ENCODE results near the gene JAZF1. TPM values are rescaled to one million over a fixed set of nuclear protein-coding genes. Genes with fewer than 3 reads are reported as not detected.

The JAZF1 gene
- polyA plus RNA-seq, 1 experiment, result 11.6 TPM

DNA sequence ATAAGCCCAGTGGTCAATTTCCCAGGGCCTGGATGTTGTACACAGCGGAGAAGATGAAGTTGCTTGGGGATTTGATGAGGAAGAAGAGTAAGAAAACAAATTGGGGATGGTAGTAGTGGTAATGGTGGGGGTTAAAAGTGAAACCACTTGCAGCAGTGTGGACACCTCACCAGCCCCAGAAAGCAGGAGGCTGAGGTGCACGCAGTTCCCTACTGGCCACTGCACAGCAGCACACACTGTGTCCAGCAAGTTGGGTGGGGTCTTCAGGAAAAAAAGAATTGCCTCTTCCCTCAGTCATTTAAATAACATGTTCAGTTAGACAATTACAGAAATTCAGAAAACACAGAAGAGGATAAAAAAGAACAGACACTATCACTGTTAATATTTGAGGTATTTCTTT is 344.1 kb downstream of the JAZF1 start:
- Histone ChIP-seq H3K36me3 (ENCODE audit: control insufficient read depth, insufficient read depth, low read length) (peaks cover 16% of the 10 kb centered on the region), H3K4me3 (ENCODE audit: low read depth, low read length) (no peak overlapping the region), H3K27me3 (ENCODE audit: control insufficient read depth, insufficient read depth, low read length) (no peaks in the 10 kb centered on the region)
- TF ChIP-seq, protein P1, sequence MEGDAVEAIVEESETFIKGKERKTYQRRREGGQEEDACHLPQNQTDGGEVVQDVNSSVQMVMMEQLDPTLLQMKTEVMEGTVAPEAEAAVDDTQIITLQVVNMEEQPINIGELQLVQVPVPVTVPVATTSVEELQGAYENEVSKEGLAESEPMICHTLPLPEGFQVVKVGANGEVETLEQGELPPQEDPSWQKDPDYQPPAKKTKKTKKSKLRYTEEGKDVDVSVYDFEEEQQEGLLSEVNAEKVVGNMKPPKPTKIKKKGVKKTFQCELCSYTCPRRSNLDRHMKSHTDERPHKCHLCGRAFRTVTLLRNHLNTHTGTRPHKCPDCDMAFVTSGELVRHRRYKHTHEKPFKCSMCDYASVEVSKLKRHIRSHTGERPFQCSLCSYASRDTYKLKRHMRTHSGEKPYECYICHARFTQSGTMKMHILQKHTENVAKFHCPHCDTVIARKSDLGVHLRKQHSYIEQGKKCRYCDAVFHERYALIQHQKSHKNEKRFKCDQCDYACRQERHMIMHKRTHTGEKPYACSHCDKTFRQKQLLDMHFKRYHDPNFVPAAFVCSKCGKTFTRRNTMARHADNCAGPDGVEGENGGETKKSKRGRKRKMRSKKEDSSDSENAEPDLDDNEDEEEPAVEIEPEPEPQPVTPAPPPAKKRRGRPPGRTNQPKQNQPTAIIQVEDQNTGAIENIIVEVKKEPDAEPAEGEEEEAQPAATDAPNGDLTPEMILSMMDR (IDR thresholded peaks at IDR 0.05; ENCODE audit: insufficient read depth, low read depth, low read length), result no peak
- ChIA-PET CTCF (interaction anchor here (0.6 to 1.0 kb wide), 2 partner anchors 81 to 276 kb away, joined by 3 read pairs; no protein-coding TSS in a partner anchor), POLR2A (no interaction called here)
- no peak for DNase-seq (ENCODE audit: low read depth)

DNA sequence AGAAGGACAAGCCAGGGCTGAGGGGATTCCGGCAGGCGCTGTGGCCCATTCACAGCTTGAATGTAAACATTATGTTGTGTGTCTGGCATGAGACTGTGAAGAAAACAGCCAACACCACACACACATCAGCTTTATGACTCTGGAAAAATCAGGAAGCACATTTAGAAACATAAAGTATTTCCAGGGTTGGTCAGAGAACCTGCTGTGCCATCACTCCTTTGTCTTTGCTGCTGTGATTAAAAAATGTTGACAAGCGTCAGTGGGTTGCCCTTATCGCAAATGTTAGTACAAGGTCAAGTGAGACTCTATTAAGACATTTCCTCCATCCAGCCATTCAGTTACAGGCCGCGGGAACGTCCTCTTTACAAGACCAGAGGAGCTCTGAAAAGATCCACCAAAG is 345.2 kb downstream of the JAZF1 start:
- Histone ChIP-seq H3K27me3 (ENCODE audit: control insufficient read depth, insufficient read depth, low read length) (no peaks in the 10 kb centered on the region), H3K36me3 (ENCODE audit: control insufficient read depth, insufficient read depth, low read length) (peaks cover 13% of the 10 kb centered on the region), H3K4me3 (ENCODE audit: low read depth, low read length) (no peak overlapping the region)
- DNase-seq (ENCODE audit: low read depth), result no peak
- CTCF ChIA-PET, result interaction anchor here (0.6 to 1.0 kb wide), 2 partner anchors 15 to 82 kb away, joined by 3 to 4 read pairs; no protein-coding TSS in a partner anchor
- POLR2A ChIA-PET, result interaction anchor here (0.6 kb wide), 1 partner anchor 10 kb away, joined by 11 read pairs; no protein-coding TSS in a partner anchor
- TF ChIP-seq, protein P1 (IDR thresholded peaks at IDR 0.05; ENCODE audit: insufficient read depth, low read depth, low read length), result no peak

DNA sequence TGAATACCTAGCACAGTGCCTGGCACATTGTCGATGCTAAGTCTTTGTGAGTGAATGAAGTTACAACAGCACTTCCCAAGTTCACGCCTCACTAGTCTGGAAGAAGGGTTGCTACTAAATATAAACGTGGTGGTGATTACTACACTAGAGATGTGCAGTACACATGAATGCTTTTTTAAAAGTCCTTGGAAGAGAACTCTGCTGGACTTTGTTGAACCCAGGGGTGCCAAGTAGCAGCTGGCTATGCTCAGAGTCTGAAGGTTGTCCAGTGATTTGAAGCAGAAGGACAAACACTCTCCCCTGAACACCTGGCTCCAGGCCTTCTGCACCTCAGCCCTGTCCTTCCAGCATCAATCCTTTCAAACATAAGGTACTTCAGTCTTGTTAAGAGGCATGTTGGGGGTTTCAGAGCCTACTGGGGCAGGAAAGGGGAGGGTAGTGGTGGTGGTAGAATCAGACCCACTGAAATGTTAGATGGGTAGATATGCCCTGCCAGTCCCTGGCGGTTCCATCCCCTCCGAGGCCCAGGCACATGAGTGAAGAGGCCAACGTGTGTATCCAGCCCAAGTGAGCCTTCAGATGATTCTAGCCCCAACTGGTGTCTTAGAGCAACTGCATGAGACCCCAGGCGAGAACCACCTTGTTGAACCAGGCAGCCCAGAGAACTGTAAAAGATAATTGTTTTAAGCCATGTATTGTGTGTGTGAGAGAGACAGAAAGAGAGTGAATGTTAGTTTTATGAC is 346.2 kb downstream of the JAZF1 start:
- Histone ChIP-seq H3K36me3 (ENCODE audit: control insufficient read depth, insufficient read depth, low read length) (peaks cover 11% of the 10 kb centered on the region), H3K27me3 (ENCODE audit: control insufficient read depth, insufficient read depth, low read length) (no peaks in the 10 kb centered on the region), H3K4me3 (ENCODE audit: low read depth, low read length) (no peak overlapping the region)
- CTCF ChIA-PET, result no interaction called here
- POLR2A ChIA-PET, result no interaction called here
- TF ChIP-seq, protein P1 (IDR thresholded peaks at IDR 0.05; ENCODE audit: insufficient read depth, low read depth, low read length), result no peak
- DNase-seq (ENCODE audit: low read depth), result no peak

DNA sequence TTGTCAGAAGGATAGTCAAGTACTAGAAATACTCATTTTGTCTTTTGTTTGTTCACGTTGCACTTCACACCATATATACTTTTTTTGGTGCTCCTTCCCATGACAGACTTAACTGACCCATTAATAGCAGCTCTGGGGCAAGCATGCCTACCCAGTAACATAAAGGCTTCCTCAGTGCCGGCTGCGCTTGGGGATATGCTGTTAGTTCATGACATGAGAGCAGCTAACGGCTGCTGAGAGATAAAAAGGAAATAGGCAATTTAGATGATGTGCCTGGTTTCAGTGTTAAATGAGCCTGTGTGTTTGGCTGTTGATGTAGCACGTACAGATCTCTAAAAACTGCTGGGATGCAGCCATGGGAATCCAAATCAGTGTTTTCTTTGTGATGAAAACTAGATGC is 354.2 kb downstream of the JAZF1 start:
- TF ChIP-seq, protein P1 (IDR thresholded peaks at IDR 0.05; ENCODE audit: insufficient read depth, low read depth, low read length), result no peak
- DNase-seq (ENCODE audit: low read depth), result no peak
- ChIA-PET CTCF (interaction anchor here (0.9 kb wide), 1 partner anchor 194 kb away, joined by 3 read pairs; no protein-coding TSS in a partner anchor), POLR2A (no interaction called here)
- no peak overlapping the region for H3K4me3 ChIP-seq (ENCODE audit: low read depth, low read length)
- H3K27me3 ChIP-seq (ENCODE audit: control insufficient read depth, insufficient read depth, low read length), result no peaks in the 10 kb centered on the region
- no peaks in the 10 kb centered on the region; the same call in 1 of the 2 replicates for H3K36me3 ChIP-seq (ENCODE audit: control insufficient read depth, insufficient read depth, low read length)

DNA sequence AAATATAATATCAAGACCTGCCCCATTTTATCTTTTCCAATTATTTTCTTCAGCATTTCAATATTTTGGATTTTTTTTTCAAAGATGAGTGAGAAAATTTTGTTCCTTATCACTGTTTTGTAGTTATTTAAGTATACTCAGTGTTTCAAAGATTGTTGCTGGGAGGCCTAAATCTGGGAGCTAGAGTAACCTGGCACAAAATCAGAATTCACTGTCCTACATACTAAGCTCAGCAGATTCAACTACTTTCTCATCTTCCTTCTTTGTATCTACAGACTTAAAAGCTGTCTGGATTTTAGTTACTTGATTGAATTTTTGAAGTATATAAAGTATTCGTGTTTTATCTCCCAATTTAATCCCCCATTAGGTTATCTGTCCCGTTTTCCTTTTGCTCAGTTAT is 354.7 kb downstream of the JAZF1 start:
- Histone ChIP-seq H3K27me3 (ENCODE audit: control insufficient read depth, insufficient read depth, low read length) (no peaks in the 10 kb centered on the region), H3K36me3 (ENCODE audit: control insufficient read depth, insufficient read depth, low read length) (no peaks in the 10 kb centered on the region; the same call in 1 of the 2 replicates), H3K4me3 (ENCODE audit: low read depth, low read length) (no peak overlapping the region)
- ChIA-PET CTCF (interaction anchor here (0.7 to 0.9 kb wide), 2 partner anchors 8 to 194 kb away, joined by 3 read pairs; no protein-coding TSS in a partner anchor), POLR2A (no interaction called here)
- no peak for DNase-seq (ENCODE audit: low read depth)
- TF ChIP-seq, protein P1 (IDR thresholded peaks at IDR 0.05; ENCODE audit: insufficient read depth, low read depth, low read length), result no peak

All from BJ (cell line).